ENCODE measurements around the gene ALDH4A1.

DNA sequence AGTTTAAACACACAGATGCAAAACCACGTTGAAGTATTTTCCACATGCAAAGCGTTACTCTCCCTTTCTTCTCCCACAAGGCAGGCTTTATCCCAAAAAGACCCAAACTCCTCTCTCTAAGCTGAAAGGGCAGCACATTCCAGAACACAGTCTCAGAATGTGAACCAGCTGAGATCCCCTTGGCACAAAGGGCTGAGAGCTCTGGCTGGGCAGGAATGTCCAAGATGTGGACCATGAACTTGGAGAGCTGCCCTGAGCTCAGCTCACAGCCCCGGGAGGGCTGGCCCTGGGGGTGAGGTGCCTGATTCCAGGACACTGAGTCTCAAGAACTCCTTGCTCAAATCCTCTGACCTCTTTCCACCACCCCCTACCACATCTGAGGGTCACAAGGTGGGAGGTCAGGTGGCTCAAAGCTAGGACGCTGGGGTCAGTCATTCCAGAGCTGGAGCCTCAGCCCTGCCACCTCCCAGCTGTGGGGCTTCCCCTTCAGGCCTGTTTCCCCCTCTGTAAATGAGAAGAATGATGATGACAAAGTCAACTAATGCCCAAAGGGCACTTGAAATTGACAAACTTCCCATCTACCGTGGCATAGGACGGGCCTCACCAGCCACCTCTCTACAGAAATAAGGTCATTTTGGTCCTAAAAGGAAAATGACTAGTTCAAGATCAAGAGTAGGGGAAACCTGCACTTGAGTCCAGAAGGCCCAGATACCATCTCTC lies 11.5 kb downstream of the ALDH4A1 start:
- TF ChIP-seq ESRRB (CRISPR knock-in tag; IDR thresholded peaks at IDR 0.05; ENCODE audit: borderline replicate concordance) (no peak), ZFX (CRISPR knock-in tag; IDR thresholded peaks at IDR 0.05) (no peak)
